CD14-positive monocyte (primary cell): ENCODE measurements around the gene MYB. TPM values are rescaled to one million over a fixed set of nuclear protein-coding genes. Genes with fewer than 3 reads are reported as not detected.
"Not testable (repeated sequence)": the region's sequence is repeated elsewhere in the genome, so short reads cannot be mapped to it uniquely, and the experiment has no call there.

Experiments used
- DNase-seq, 3 donors: peaks; one replicate each; pipeline ENCODE4 v3.0.0-alpha.2; 2011 to 2022
- H2AFZ ChIP-seq: 2 replicates; pipeline ENCODE4 v1.6.0; 2012; ENCODE audit warnings: mild to moderate bottlenecking, low read depth, low read length, inconsistent platforms; ENCODE audit not compliant: insufficient read depth, poor library complexity, severe bottlenecking
- H3K27ac ChIP-seq, 2 donors: 1 replicate in 1 of 2; 2 replicates in 1 of 2; pipeline ENCODE4 v1.5.1; 2012 to 2013; ENCODE audit warnings: low read length in 2 of 2, control low read depth in 1 of 2, inconsistent platforms in 1 of 2, low read depth in 1 of 2, mild to moderate bottlenecking in 1 of 2
- H3K27me3 ChIP-seq, 2 donors: one replicate each; pipeline versions ENCODE4 v1.6.0 to v1.6.1; 2011 to 2013; ENCODE audit warnings: low read length in 2 of 2; ENCODE audit not compliant: control insufficient read depth in 2 of 2, insufficient read depth in 2 of 2
- H3K36me3 ChIP-seq, 2 donors: replicated peaks in 1 of 2; 1 replicate in 1 of 2; 2 replicates in 1 of 2; pipeline versions ENCODE4 v1.5.1 to v1.6.1; 2012 to 2013; ENCODE audit warnings: low read length in 2 of 2, control low read depth in 1 of 2, inconsistent platforms in 1 of 2, mild to moderate bottlenecking in 1 of 2; ENCODE audit not compliant: insufficient read depth in 2 of 2, control insufficient read depth in 1 of 2
- H3K4me1 ChIP-seq, 2 donors: 1 replicate in 1 of 2; 2 replicates in 1 of 2; pipeline versions ENCODE4 v1.5.1 to v1.6.1; 2012 to 2013; ENCODE audit warnings: low read length in 2 of 2, control low read depth in 1 of 2, inconsistent platforms in 1 of 2, mild to moderate bottlenecking in 1 of 2, moderate library complexity in 1 of 2; ENCODE audit not compliant: insufficient read depth in 2 of 2, control insufficient read depth in 1 of 2
- H3K4me2 ChIP-seq: replicated peaks from 2 replicates; pipeline ENCODE3; 2012; ENCODE audit warnings: low read length, moderate library complexity, mild to moderate bottlenecking; ENCODE audit not compliant: poor library complexity, severe bottlenecking; ENCODE audit errors: extremely low read depth
- H3K4me3 ChIP-seq, 3 experiments: fragments of 200-600 bp in 1 of 3; sonication (generic) in 1 of 3; replicated peaks in 1 of 3; 1 replicate in 2 of 3; 2 replicates in 1 of 3; pipeline ENCODE4 v1.5.1; 2011 to 2013; ENCODE audit warnings: low read length in 3 of 3, mild to moderate bottlenecking in 3 of 3, control low read depth in 2 of 3, low read depth in 2 of 3, inconsistent platforms in 1 of 3, moderate library complexity in 1 of 3
- H3K79me2 ChIP-seq: 2 replicates; pipeline ENCODE4 v1.6.0; 2012; ENCODE audit warnings: mild to moderate bottlenecking, control low read depth, inconsistent platforms, low read length, moderate library complexity; ENCODE audit not compliant: insufficient read depth
- H3K9ac ChIP-seq: 2 replicates; pipeline ENCODE4 v1.6.0; 2017; ENCODE audit warnings: low read length, mild to moderate bottlenecking; ENCODE audit not compliant: insufficient read depth, poor library complexity, severe bottlenecking
- H3K9me3 ChIP-seq, 2 donors: replicated peaks in 1 of 2; 1 replicate in 1 of 2; 2 replicates in 1 of 2; pipeline versions ENCODE4 v1.5.1 to v1.6.1; 2012 to 2013; ENCODE audit warnings: low read length in 2 of 2, control low read depth in 1 of 2; ENCODE audit not compliant: control insufficient read depth in 1 of 2, insufficient read depth in 1 of 2
- H4K20me1 ChIP-seq: 2 replicates; pipeline ENCODE4 v1.6.0; 2012; ENCODE audit warnings: mild to moderate bottlenecking, low read length, control low read depth, moderate library complexity; ENCODE audit not compliant: insufficient read depth
- H3K27ac Mint-ChIP-seq, 7 donors: one replicate each; pipeline ENCODE4 v1.8.0; 2020; ENCODE audit warnings: mild to moderate bottlenecking in 7 of 7, mixed read lengths in 7 of 7, moderate library complexity in 6 of 7, inconsistent platforms in 2 of 7
- H3K27me3 Mint-ChIP-seq, 3 donors: one replicate each; pipeline ENCODE4 v1.8.0; 2021 to 2022; ENCODE audit warnings: low read depth in 3 of 3, mild to moderate bottlenecking in 3 of 3, mixed read lengths in 3 of 3, moderate library complexity in 3 of 3, inconsistent platforms in 1 of 3
- H3K36me3 Mint-ChIP-seq, 2 donors: one replicate each; pipeline ENCODE4 v1.8.0; 2020; ENCODE audit warnings: mixed read lengths in 2 of 2, inconsistent platforms in 1 of 2, mild to moderate bottlenecking in 1 of 2
- H3K4me1 Mint-ChIP-seq: one replicate; pipeline ENCODE4 v1.8.0; 2020; ENCODE audit warnings: mild to moderate bottlenecking, mixed read lengths
- H3K4me3 Mint-ChIP-seq, 2 donors: one replicate each; pipeline ENCODE4 v1.8.0; 2020; ENCODE audit warnings: mild to moderate bottlenecking in 2 of 2, mixed read lengths in 2 of 2, moderate library complexity in 1 of 2
- H3K9me3 Mint-ChIP-seq, 7 donors: one replicate each; pipeline ENCODE4 v1.8.0; 2020 to 2022; ENCODE audit warnings: mixed read lengths in 7 of 7, mild to moderate bottlenecking in 6 of 7, moderate library complexity in 6 of 7, inconsistent platforms in 2 of 7
- WGBS: methylation state at CpG from one replicate; pipeline ENCODE4 v1.1.5; 2013; ENCODE audit warnings: missing lambda C conversion rate; ENCODE audit not compliant: insufficient coverage; 5-methylcytosine and 5-hydroxymethylcytosine counted together
- intact Hi-C, 2 donors: fragments of 100-400 bp; cut with micrococcal nuclease; formaldehyde crosslinking; loops; one replicate each; pipeline versions ENCODE4 v1.15.0 to v1.15.1; 2023
- polyA plus RNA-seq, 3 donors: library from polyadenylated mRNA; depleted of rRNA in 1 of 3; unstranded in 2 of 3; stranded (reverse) in 1 of 3; fragments of 300-500 nt in 2 of 3; fragments of >200 nt in 1 of 3; fragmentation: Illumina TruSeq in 2 of 3; gene quantifications; 1 replicate in 2 of 3; 2 replicates in 1 of 3; pipeline ENCODE4 v1.2.3, GENCODE V29; 2012 to 2021
- TF ChIP-seq, protein P1 (sequence below): fragments of 200-600 bp; IDR thresholded peaks from one replicate; pipeline ENCODE4 v1.8.0; 2022; ENCODE audit warnings: antibody characterized with exemption, mild to moderate bottlenecking

Gene MYB
- polyA plus RNA-seq, 3 donors: 1.5 to 2.2 (median 1.7) TPM

DNA sequence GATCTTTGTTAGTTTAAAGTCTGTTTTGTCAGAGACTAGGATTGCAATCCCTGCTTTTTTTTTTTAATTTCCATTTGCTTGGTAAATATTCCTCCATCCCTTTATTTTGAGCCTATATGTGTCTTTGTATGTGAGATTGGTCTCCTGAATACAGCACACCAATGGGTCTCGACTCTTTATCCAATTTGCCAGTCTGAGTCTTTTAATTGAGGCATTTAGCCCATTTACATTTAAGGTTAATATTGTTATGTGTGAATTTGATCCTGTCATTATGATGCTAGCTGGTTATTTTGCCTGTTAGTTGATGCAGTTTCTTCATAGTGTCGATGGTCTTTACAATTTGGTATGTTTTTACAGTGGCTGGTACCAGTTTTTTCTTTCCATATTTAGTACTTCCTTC is 27.0 kb upstream of the MYB start:
- H3K9ac ChIP-seq, H2AFZ ChIP-seq, H3K9me3 ChIP-seq, intact Hi-C loops, H4K20me1 ChIP-seq, H3K27ac ChIP-seq, H3K4me2 ChIP-seq, H3K27me3 Mint-ChIP-seq, H3K36me3 Mint-ChIP-seq, H3K27ac Mint-ChIP-seq, H3K27me3 ChIP-seq, H3K36me3 ChIP-seq, H3K4me3 Mint-ChIP-seq, H3K79me2 ChIP-seq, H3K4me3 ChIP-seq, H3K4me1 ChIP-seq, DNase-seq, H3K4me1 Mint-ChIP-seq: not testable (repeated sequence)
- peaks cover 2 to 12% (median 4%) of the 10 kb centered on the region in 7 donors for H3K9me3 Mint-ChIP-seq
- no CpG with 5 or more reads among the region's 2 CpGs for WGBS

DNA sequence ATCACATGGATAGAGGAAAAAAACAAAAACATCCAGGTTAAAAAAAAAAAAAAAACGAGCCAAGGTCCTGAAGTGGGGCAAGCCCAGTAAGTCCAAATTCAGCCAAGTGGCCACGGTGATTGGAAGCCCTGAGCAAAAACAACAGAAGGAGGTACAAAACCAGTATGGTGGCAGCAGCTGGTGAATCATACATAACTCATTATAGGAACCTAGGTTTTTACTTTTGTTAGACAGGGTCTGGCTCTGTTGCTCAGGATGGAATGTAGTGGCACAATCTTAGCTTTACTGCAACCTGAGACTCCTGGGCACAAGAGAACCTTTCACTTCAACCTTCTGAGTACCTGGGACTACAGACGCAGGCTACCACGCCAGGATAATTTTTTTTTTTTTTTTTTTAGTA is 22.7 kb upstream of the MYB start:
- Histone ChIP-seq H3K4me1 (no peaks in the 10 kb centered on the region), H3K4me3 (no peak overlapping the region), H3K9me3 (no peaks in the 10 kb centered on the region), H3K27ac (no peak overlapping the region), H3K9ac (no peak overlapping the region), H2AFZ (no peak overlapping the region), H3K36me3 (no peaks in the 10 kb centered on the region), H4K20me1 (no peaks in the 10 kb centered on the region), H3K79me2 (no peaks in the 10 kb centered on the region), H3K27me3 (no peaks in the 10 kb centered on the region), H3K4me2 (no peak overlapping the region)
- DNase-seq: no peak
- intact Hi-C loops: no loop called here
- peaks cover 0 to 3% (median 2%) of the 10 kb centered on the region in 3 donors for H3K27me3 Mint-ChIP-seq
- H3K27ac Mint-ChIP-seq: no peak overlapping the region
- H3K4me1 Mint-ChIP-seq: peaks cover 5% of the 10 kb centered on the region
- peaks cover 0 to 4% (median 0%) of the 10 kb centered on the region in 7 donors for H3K9me3 Mint-ChIP-seq
- no CpG with 5 or more reads among the region's 4 CpGs for WGBS
- H3K36me3 Mint-ChIP-seq: no peaks in the 10 kb centered on the region
- no peak overlapping the region for H3K4me3 Mint-ChIP-seq
- TF ChIP-seq, protein P1, sequence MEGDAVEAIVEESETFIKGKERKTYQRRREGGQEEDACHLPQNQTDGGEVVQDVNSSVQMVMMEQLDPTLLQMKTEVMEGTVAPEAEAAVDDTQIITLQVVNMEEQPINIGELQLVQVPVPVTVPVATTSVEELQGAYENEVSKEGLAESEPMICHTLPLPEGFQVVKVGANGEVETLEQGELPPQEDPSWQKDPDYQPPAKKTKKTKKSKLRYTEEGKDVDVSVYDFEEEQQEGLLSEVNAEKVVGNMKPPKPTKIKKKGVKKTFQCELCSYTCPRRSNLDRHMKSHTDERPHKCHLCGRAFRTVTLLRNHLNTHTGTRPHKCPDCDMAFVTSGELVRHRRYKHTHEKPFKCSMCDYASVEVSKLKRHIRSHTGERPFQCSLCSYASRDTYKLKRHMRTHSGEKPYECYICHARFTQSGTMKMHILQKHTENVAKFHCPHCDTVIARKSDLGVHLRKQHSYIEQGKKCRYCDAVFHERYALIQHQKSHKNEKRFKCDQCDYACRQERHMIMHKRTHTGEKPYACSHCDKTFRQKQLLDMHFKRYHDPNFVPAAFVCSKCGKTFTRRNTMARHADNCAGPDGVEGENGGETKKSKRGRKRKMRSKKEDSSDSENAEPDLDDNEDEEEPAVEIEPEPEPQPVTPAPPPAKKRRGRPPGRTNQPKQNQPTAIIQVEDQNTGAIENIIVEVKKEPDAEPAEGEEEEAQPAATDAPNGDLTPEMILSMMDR: no peak
